PC-3 (cell line): ENCODE results near the gene ZNF253. TPM values are rescaled to one million over a fixed set of nuclear protein-coding genes. Genes with fewer than 3 reads are reported as not detected.

Experiments
- ATAC-seq: fragments of 200-7000 bp; cut with Tn5 transposase; 2 replicates; pipeline ENCODE4 v1.9.1; 2020; ENCODE audit warnings: mild to moderate bottlenecking, moderate library complexity
- BruUV-seq: library from RNA; stranded (reverse); fragments of 400-500 nt; replicated peaks from 2 replicates; lab custom pipeline; 2021; lab: Mats Ljungman, UMichigan
- CTCF ChIA-PET: fragments of 300-600 bp; sonication (Branson Sonifier 250); formaldehyde crosslinking; loops from one replicate; lab custom pipeline; 2022; ENCODE audit warnings: antibody characterized with exemption; lab: Charles Lee
- POLR2A ChIA-PET: fragments of 300-600 bp; sonication (Branson Sonifier 250); formaldehyde crosslinking; loops from one replicate; lab custom pipeline; 2022; ENCODE audit warnings: antibody characterized with exemption; ENCODE audit not compliant: unreplicated experiment; lab: Charles Lee
- DNase-seq: peaks from one replicate; pipeline ENCODE4 v3.0.0-alpha.2; 2015
- H2AFZ ChIP-seq: fragments of 300-600 bp; sonication (generic); 2 replicates; pipeline ENCODE4 v1.6.0; 2016; ENCODE audit warnings: antibody characterized with exemption, low read length
- H3F3A ChIP-seq: fragments of 300-600 bp; sonication (generic); one replicate; pipeline ENCODE4 v1.6.0; 2017; ENCODE audit warnings: antibody characterized with exemption, low read length, control low read depth, mild to moderate bottlenecking; ENCODE audit not compliant: unreplicated experiment
- H3K27ac ChIP-seq: fragments of 300-600 bp; sonication (generic); 2 replicates; pipeline ENCODE4 v1.5.1; 2016; ENCODE audit warnings: mild to moderate bottlenecking, low read length
- H3K27me3 ChIP-seq: fragments of 300-600 bp; sonication (generic); 2 replicates; pipeline ENCODE4 v1.6.1; 2016; ENCODE audit warnings: low read length, mixed read lengths
- H3K36me3 ChIP-seq: fragments of 300-600 bp; sonication (generic); 2 replicates; pipeline ENCODE4 v1.6.1; 2016; ENCODE audit warnings: low read depth, mixed run types, low read length, mixed read lengths
- H3K4me1 ChIP-seq: fragments of 300-600 bp; sonication (generic); 2 replicates; pipeline ENCODE4 v1.5.1; 2016; ENCODE audit warnings: low read length; ENCODE audit not compliant: insufficient read depth
- H3K4me2 ChIP-seq: fragments of 300-600 bp; sonication (generic); 2 replicates; pipeline ENCODE4 v1.6.0; 2016; ENCODE audit warnings: low read length
- H3K4me3 ChIP-seq: fragments of 300-600 bp; sonication (generic); 2 replicates; pipeline ENCODE4 v1.5.1; 2016; ENCODE audit warnings: mild to moderate bottlenecking, low read length, mixed read lengths
- H3K79me2 ChIP-seq: fragments of 300-600 bp; sonication (generic); 2 replicates; pipeline ENCODE4 v1.6.1; 2017; ENCODE audit warnings: low read length, mixed read lengths
- H3K9ac ChIP-seq: fragments of 300-600 bp; sonication (generic); 2 replicates; pipeline ENCODE4 v1.6.0; 2016; ENCODE audit warnings: mild to moderate bottlenecking, low read length
- H3K9me2 ChIP-seq: fragments of 300-600 bp; sonication (generic); replicated peaks from 2 replicates; pipeline ENCODE4 v1.6.1; 2016; ENCODE audit warnings: mixed run types, low read length, mixed read lengths
- H3K9me3 ChIP-seq: fragments of 300-600 bp; sonication (generic); 2 replicates; pipeline ENCODE4 v1.6.1; 2016; ENCODE audit warnings: low read length, mixed read lengths
- H4K20me1 ChIP-seq: fragments of 300-600 bp; sonication (generic); 2 replicates; pipeline ENCODE4 v1.6.1; 2016; ENCODE audit warnings: low read length, mixed read lengths
- EZH2 ChIP-seq: fragments of 300-600 bp; sonication (generic); IDR thresholded peaks from one replicate; pipeline ENCODE4 v1.6.1; 2017; ENCODE audit warnings: antibody characterized with exemption, mild to moderate bottlenecking, low read length; ENCODE audit not compliant: unreplicated experiment
- EZH2phosphoT487 ChIP-seq: fragments of 300-600 bp; sonication (generic); IDR thresholded peaks from 2 replicates; pipeline ENCODE4 v1.6.1; 2018; ENCODE audit warnings: mild to moderate bottlenecking, antibody characterized with exemption, low read length, borderline replicate concordance
- intact Hi-C: fragments of 100-400 bp; cut with micrococcal nuclease; formaldehyde crosslinking; loops from 2 replicates; pipeline ENCODE4 v1.9.0; 2023
- total RNA-seq: library from RNA; depleted of rRNA; stranded (reverse); fragments of >200 nt; gene quantifications from 2 replicates; pipeline ENCODE4 v1.2.3, GENCODE V29; 2014
- TF ChIP-seq, protein P1 (sequence below): fragments of 300-600 bp; sonication (generic); conservative IDR thresholded peaks from 2 replicates; pipeline ENCODE4 v1.5.1; 2017; ENCODE audit warnings: antibody characterized with exemption, low read depth, mild to moderate bottlenecking, low read length

The ZNF253 gene
- total RNA-seq, 1 experiment from 2014 or later: 1.1 TPM

DNA sequence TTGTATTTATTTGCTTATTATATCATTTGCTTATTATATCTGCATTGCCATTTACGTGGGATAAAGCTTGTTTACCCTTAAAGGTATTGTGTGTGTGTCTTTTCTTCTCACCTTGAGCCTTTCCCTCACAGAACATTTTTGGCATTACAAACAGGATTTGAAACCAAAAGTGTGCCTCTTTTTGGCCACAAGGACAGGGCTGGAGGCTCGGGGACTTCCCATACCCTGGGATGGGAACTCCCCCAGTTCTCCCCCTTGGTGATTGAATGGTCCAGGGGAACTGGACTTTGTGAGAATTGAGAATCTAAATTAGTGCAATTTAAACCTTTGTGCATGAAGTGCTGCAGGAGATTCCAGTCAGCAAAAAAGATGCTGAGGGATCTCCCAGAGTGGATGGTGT, 41.8 kb upstream of the ZNF253 start:
- Histone ChIP-seq H2AFZ (no peak overlapping the region), H3K9ac (no peak overlapping the region), H3K9me2 (no peaks in the 10 kb centered on the region), H4K20me1 (no peaks in the 10 kb centered on the region), H3K4me1 (no peaks in the 10 kb centered on the region), H3K27me3 (no peaks in the 10 kb centered on the region), H3K27ac (no peak overlapping the region), H3K4me3 (no peak overlapping the region), H3K9me3 (peaks cover 39% of the 10 kb centered on the region), H3K4me2 (no peak overlapping the region), H3K36me3 (peaks cover 6% of the 10 kb centered on the region; the same call in 1 of the 2 replicates), H3F3A (no peaks in the 10 kb centered on the region), H3K79me2 (no peaks in the 10 kb centered on the region)
- BruUV-seq: no TSS peak
- ATAC-seq (no peak), DNase-seq (no peak)
- intact Hi-C loops: no loop called here
- no peak for TF ChIP-seq EZH2
- TF ChIP-seq, protein P1, sequence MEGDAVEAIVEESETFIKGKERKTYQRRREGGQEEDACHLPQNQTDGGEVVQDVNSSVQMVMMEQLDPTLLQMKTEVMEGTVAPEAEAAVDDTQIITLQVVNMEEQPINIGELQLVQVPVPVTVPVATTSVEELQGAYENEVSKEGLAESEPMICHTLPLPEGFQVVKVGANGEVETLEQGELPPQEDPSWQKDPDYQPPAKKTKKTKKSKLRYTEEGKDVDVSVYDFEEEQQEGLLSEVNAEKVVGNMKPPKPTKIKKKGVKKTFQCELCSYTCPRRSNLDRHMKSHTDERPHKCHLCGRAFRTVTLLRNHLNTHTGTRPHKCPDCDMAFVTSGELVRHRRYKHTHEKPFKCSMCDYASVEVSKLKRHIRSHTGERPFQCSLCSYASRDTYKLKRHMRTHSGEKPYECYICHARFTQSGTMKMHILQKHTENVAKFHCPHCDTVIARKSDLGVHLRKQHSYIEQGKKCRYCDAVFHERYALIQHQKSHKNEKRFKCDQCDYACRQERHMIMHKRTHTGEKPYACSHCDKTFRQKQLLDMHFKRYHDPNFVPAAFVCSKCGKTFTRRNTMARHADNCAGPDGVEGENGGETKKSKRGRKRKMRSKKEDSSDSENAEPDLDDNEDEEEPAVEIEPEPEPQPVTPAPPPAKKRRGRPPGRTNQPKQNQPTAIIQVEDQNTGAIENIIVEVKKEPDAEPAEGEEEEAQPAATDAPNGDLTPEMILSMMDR: no peak
- no peak for TF ChIP-seq EZH2phosphoT487
- POLR2A ChIA-PET: no interaction called here
- CTCF ChIA-PET: no interaction called here

DNA sequence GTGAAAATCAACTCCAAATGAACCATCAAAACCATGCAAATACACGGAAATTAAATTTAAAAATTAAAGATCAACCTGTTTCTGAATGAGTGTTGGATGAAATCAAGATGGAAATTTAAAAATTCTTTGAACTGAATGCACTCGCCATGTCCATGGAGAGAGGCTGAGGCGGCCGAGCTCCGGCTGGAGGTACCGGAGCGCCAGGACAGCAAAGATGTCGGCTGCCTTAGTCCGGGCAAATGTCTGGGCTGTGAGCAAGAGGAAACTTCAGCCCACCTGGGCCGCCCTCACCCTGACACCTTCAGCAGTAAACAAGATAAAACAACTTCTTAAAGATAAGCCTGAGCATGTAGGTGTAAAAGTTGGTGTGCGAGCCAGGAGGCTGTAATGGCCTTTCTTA, 38.8 kb upstream of the ZNF253 start:
- Histone ChIP-seq H3K9me2 (no peaks in the 10 kb centered on the region), H3K9me3 (peaks cover 55% of the 10 kb centered on the region), H3K36me3 (peaks cover 6% of the 10 kb centered on the region; the same call in 1 of the 2 replicates), H3K79me2 (no peaks in the 10 kb centered on the region), H2AFZ (no peak overlapping the region), H3K4me1 (no peaks in the 10 kb centered on the region), H3K4me3 (no peak overlapping the region), H3K9ac (no peak overlapping the region), H3F3A (no peaks in the 10 kb centered on the region), H4K20me1 (no peaks in the 10 kb centered on the region), H3K27ac (no peak overlapping the region), H3K4me2 (no peak overlapping the region), H3K27me3 (no peaks in the 10 kb centered on the region)
- BruUV-seq: no TSS peak
- no peak for ATAC-seq
- CTCF ChIA-PET: no interaction called here
- intact Hi-C loops: no loop called here
- TF ChIP-seq, protein P1: no peak
- TF ChIP-seq EZH2 (no peak), EZH2phosphoT487 (no peak)
- POLR2A ChIA-PET: no interaction called here
- no peak for DNase-seq

DNA sequence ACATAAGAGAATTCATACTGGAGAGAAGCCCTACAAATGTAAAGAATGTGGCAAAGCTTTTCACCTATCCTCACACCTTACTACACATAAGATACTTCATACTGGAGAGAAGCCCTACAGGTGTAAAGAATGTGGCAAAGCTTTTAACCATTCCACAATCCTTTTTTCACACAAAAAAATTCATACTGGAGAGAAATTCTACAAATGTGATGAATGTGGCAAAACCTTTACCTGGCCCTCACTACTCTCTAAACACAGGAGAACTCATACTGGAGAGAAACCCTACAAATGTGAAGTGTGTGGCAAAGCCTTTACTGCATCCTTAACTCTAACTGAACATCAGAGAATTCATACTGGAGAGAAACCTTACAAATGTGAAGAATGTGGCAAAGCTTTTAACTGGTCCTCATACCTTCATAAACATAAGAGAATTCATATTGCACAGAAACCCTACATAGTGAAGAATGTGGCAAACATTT, 30.1 kb upstream of the ZNF253 start:
- no peak for DNase-seq
- peaks cover 49% of the 10 kb centered on the region for H3K9me3 ChIP-seq

More for the DNA sequence above, 30.1 kb upstream of the ZNF253 start:
- H3K4me3 ChIP-seq: no peak overlapping the region
- no TSS peak for BruUV-seq
- no peak for ATAC-seq
- POLR2A ChIA-PET: no interaction called here
- no peaks in the 10 kb centered on the region for H3K4me1 ChIP-seq
- no peak overlapping the region for H3K4me2 ChIP-seq
- no peak overlapping the region for H3K9ac ChIP-seq
- H3K9me2 ChIP-seq: no peaks in the 10 kb centered on the region
- peaks cover 8% of the 10 kb centered on the region; the same call in 1 of the 2 replicates for H3K36me3 ChIP-seq
- H3K27me3 ChIP-seq: no peaks in the 10 kb centered on the region
- CTCF ChIA-PET: no interaction called here
- H3K79me2 ChIP-seq: no peaks in the 10 kb centered on the region
- H3K27ac ChIP-seq: no peak overlapping the region
- intact Hi-C loops: no loop called here
- TF ChIP-seq EZH2 (no peak), EZH2phosphoT487 (no peak)
- TF ChIP-seq, protein P1: no peak
- no peaks in the 10 kb centered on the region for H3F3A ChIP-seq
- H2AFZ ChIP-seq: no peak overlapping the region
- H4K20me1 ChIP-seq: no peaks in the 10 kb centered on the region
